HFFc6 (cell line): ENCODE results near the gene ERBB4. TPM values are rescaled to one million over a fixed set of nuclear protein-coding genes. Genes with fewer than 3 reads are reported as not detected.
"Not testable (repeated sequence)": the region's sequence is repeated elsewhere in the genome, so short reads cannot be mapped to it uniquely, and the experiment has no call there.

Source experiments
- DNase-seq: peaks from one replicate; pipeline ENCODE4 v3.0.0-alpha.2; 2018
- H3K27ac Mint-ChIP-seq: 2 replicates; pipeline ENCODE4 v1.8.0; 2020; ENCODE audit warnings: mild to moderate bottlenecking, mixed read lengths
- H3K27me3 Mint-ChIP-seq: 2 replicates; pipeline ENCODE4 v1.8.0; 2021; ENCODE audit warnings: mild to moderate bottlenecking, moderate library complexity, mixed read lengths; ENCODE audit not compliant: insufficient read depth
- H3K36me3 Mint-ChIP-seq: 2 replicates; pipeline ENCODE4 v1.8.0; 2021; ENCODE audit warnings: low read depth, mixed read lengths
- H3K4me1 Mint-ChIP-seq: 2 replicates; pipeline ENCODE4 v1.8.0; 2020; ENCODE audit warnings: low read depth, mixed read lengths
- H3K4me3 Mint-ChIP-seq: 2 replicates; pipeline ENCODE4 v1.8.0; 2020; ENCODE audit warnings: mild to moderate bottlenecking, moderate library complexity, mixed read lengths
- H3K9me3 Mint-ChIP-seq: 2 replicates; pipeline ENCODE4 v1.8.0; 2020; ENCODE audit warnings: mild to moderate bottlenecking, mixed read lengths
- CTCF ChIP-seq: fragments of 200-600 bp; sonication (generic); IDR thresholded peaks from 2 replicates; pipeline ENCODE4 v1.5.0; 2021; ENCODE audit warnings: antibody characterized with exemption, mild to moderate bottlenecking
- total RNA-seq, 6 experiments: library from RNA; stranded (reverse); fragmentation: NEBNext Ultra II Directional; extraction: Animal tissue kit (Norgen Biotek cat#: 25700); gene quantifications; 2 replicates in 1 of 6; 3 replicates in 5 of 6; pipeline ENCODE4 v1.2.3, GENCODE V29; 2021

ERBB4 gene
- total RNA-seq, 6 experiments from 2014 or later = not detected

GRCh38 chr2:212109217-212109616 lies 429.4 kb downstream of the ERBB4 start:
- Mint-ChIP-seq H3K36me3 (peaks cover 7% of the 10 kb centered on the region; the same call in 1 of the 2 replicates), H3K27me3 (no peaks in the 10 kb centered on the region), H3K27ac (no peak overlapping the region), H3K9me3 (peaks cover 19% of the 10 kb centered on the region), H3K4me3 (no peak overlapping the region), H3K4me1 (no peaks in the 10 kb centered on the region)
- no peak for DNase-seq
- no peak for TF ChIP-seq CTCF

GRCh38 chr2:212107989-212108388 lies 430.6 kb downstream of the ERBB4 start:
- no peak for TF ChIP-seq CTCF
- no peaks in the 10 kb centered on the region for H3K27me3 Mint-ChIP-seq
- H3K4me3 Mint-ChIP-seq = no peak overlapping the region
- no peak overlapping the region for H3K27ac Mint-ChIP-seq
- no peaks in the 10 kb centered on the region for H3K4me1 Mint-ChIP-seq
- DNase-seq = no peak
- peaks cover 7% of the 10 kb centered on the region; the same call in 1 of the 2 replicates for H3K36me3 Mint-ChIP-seq
- H3K9me3 Mint-ChIP-seq = peaks cover 19% of the 10 kb centered on the region

GRCh38 chr2:212107014-212107413 lies 431.6 kb downstream of the ERBB4 start:
- no peak overlapping the region for H3K27ac Mint-ChIP-seq
- peaks cover 7% of the 10 kb centered on the region; the same call in 1 of the 2 replicates for H3K36me3 Mint-ChIP-seq
- H3K4me3 Mint-ChIP-seq = no peak overlapping the region
- no peak for DNase-seq
- H3K27me3 Mint-ChIP-seq = no peaks in the 10 kb centered on the region
- TF ChIP-seq CTCF = no peak
- H3K4me1 Mint-ChIP-seq = no peaks in the 10 kb centered on the region
- H3K9me3 Mint-ChIP-seq = peaks cover 19% of the 10 kb centered on the region

GRCh38 chr2:212106536-212106935 lies 432.1 kb downstream of the ERBB4 start:
- H3K9me3 Mint-ChIP-seq = peaks cover 19% of the 10 kb centered on the region
- H3K36me3 Mint-ChIP-seq, H3K4me1 Mint-ChIP-seq, H3K27me3 Mint-ChIP-seq, DNase-seq, H3K27ac Mint-ChIP-seq, H3K4me3 Mint-ChIP-seq: not testable (repeated sequence)

- Mint-ChIP-seq H3K4me1 (no peaks in the 10 kb centered on the region), H3K36me3 (no peaks in the 10 kb centered on the region), H3K27me3 (no peaks in the 10 kb centered on the region; the same call in 1 of the 2 replicates), H3K9me3 (peaks cover 12% of the 10 kb centered on the region), H3K4me3 (no peak overlapping the region), H3K27ac (no peak overlapping the region)
- DNase-seq = no peak
- TF ChIP-seq CTCF = no peak
Observed at GRCh38 chr2:212099658-212100057, 438.9 kb downstream of the ERBB4 start.

- no peak for TF ChIP-seq CTCF
- Mint-ChIP-seq H3K9me3 (peaks cover 12% of the 10 kb centered on the region), H3K4me3 (no peak overlapping the region), H3K36me3 (no peaks in the 10 kb centered on the region), H3K27me3 (no peaks in the 10 kb centered on the region; the same call in 1 of the 2 replicates), H3K27ac (no peak overlapping the region), H3K4me1 (no peaks in the 10 kb centered on the region)
- DNase-seq = no peak
Observed at GRCh38 chr2:212098966-212099365, 439.6 kb downstream of the ERBB4 start.
